Loucy (cell line): ENCODE results near the gene MAST4.

Experiments used
- H2AFZ ChIP-seq: fragments of 200-600 bp; sonication (generic); 2 replicates; pipeline ENCODE4 v1.6.0; 2016; ENCODE audit warnings: antibody characterized with exemption, mild to moderate bottlenecking, low read length, moderate library complexity
- H3F3A ChIP-seq: fragments of 200-600 bp; 2 replicates; pipeline ENCODE4 v1.6.0; 2016; ENCODE audit warnings: antibody characterized with exemption, low read depth, mild to moderate bottlenecking
- H3K27me3 ChIP-seq: fragments of 200-600 bp; sonication (generic); 2 replicates; pipeline ENCODE4 v1.6.1; 2014; ENCODE audit warnings: low read length, mild to moderate bottlenecking; ENCODE audit not compliant: insufficient read depth, poor library complexity, severe bottlenecking
- H3K36me3 ChIP-seq: fragments of 200-600 bp; sonication (generic); 2 replicates; pipeline ENCODE4 v1.6.1; 2016; ENCODE audit warnings: low read length; ENCODE audit not compliant: insufficient read depth
- H3K4me1 ChIP-seq: fragments of 200-600 bp; sonication (generic); 2 replicates; pipeline ENCODE4 v1.5.1; 2014; ENCODE audit warnings: low read length, mild to moderate bottlenecking; ENCODE audit not compliant: insufficient read depth, poor library complexity, severe bottlenecking
- H3K4me2 ChIP-seq: fragments of 200-600 bp; sonication (generic); 2 replicates; pipeline ENCODE4 v1.6.0; 2014; ENCODE audit warnings: antibody characterized with exemption, low read length, low read depth, mild to moderate bottlenecking; ENCODE audit not compliant: poor library complexity, severe bottlenecking
- H3K4me3 ChIP-seq: fragments of 200-600 bp; sonication (generic); 2 replicates; pipeline ENCODE4 v1.5.1; 2014; ENCODE audit warnings: low read length, mild to moderate bottlenecking, mixed read lengths; ENCODE audit not compliant: poor library complexity, severe bottlenecking
- H3K79me2 ChIP-seq: fragments of 200-600 bp; sonication (generic); 2 replicates; pipeline ENCODE4 v1.6.1; 2014; ENCODE audit warnings: low read length; ENCODE audit not compliant: insufficient read depth
- H3K9ac ChIP-seq: fragments of 200-600 bp; sonication (generic); 2 replicates; pipeline ENCODE4 v1.6.0; 2014; ENCODE audit warnings: mild to moderate bottlenecking, low read depth, low read length, moderate library complexity; ENCODE audit not compliant: poor library complexity, severe bottlenecking
- H3K9me2 ChIP-seq: fragments of 200-600 bp; sonication (generic); replicated peaks from 2 replicates; pipeline ENCODE4 v1.6.1; 2016; ENCODE audit warnings: low read depth, low read length, mixed read lengths
- H3K9me3 ChIP-seq: fragments of 200-600 bp; sonication (generic); 2 replicates; pipeline ENCODE4 v1.6.1; 2014; ENCODE audit warnings: mild to moderate bottlenecking, antibody characterized with exemption, low read length, low read depth; ENCODE audit not compliant: insufficient read depth
- H4K20me1 ChIP-seq: fragments of 200-600 bp; sonication (generic); 2 replicates; pipeline ENCODE4 v1.6.0; 2014; ENCODE audit warnings: antibody characterized with exemption, low read length, mild to moderate bottlenecking; ENCODE audit not compliant: insufficient read depth, poor library complexity, severe bottlenecking
- CTCF ChIP-seq: fragments of 200-600 bp; sonication (generic); conservative IDR thresholded peaks from 2 replicates; pipeline ENCODE4 v1.5.1; 2014; ENCODE audit warnings: mild to moderate bottlenecking, antibody characterized with exemption, low read length
- EZH2phosphoT487 ChIP-seq: fragments of 200-600 bp; IDR thresholded peaks from 2 replicates; pipeline ENCODE4 v1.6.1; 2018; ENCODE audit warnings: antibody characterized with exemption, mild to moderate bottlenecking, moderate library complexity, borderline replicate concordance

Gene MAST4

GRCh38 chr5:67082941-67083340 lies 486.7 kb downstream of the MAST4 start:
- no peak overlapping the region for H3K4me2 ChIP-seq
- peaks cover 13% of the 10 kb centered on the region; the same call in 1 of the 2 replicates for H3K79me2 ChIP-seq
- no peak for TF ChIP-seq CTCF
- TF ChIP-seq EZH2phosphoT487 = no peak
- H3K9me2 ChIP-seq = no peaks in the 10 kb centered on the region
- no peak overlapping the region for H2AFZ ChIP-seq
- no peaks in the 10 kb centered on the region for H3K27me3 ChIP-seq
- no peaks in the 10 kb centered on the region for H4K20me1 ChIP-seq
- H3K9ac ChIP-seq = no peak overlapping the region
- H3K9me3 ChIP-seq = no peaks in the 10 kb centered on the region
- no peaks in the 10 kb centered on the region for H3F3A ChIP-seq
- no peaks in the 10 kb centered on the region; the same call in 1 of the 2 replicates for H3K36me3 ChIP-seq
- no peak overlapping the region for H3K4me3 ChIP-seq
- no peaks in the 10 kb centered on the region for H3K4me1 ChIP-seq

GRCh38 chr5:67085616-67086015 lies 489.4 kb downstream of the MAST4 start:
- no peaks in the 10 kb centered on the region for H3K9me2 ChIP-seq
- no peaks in the 10 kb centered on the region for H3F3A ChIP-seq
- H3K4me2 ChIP-seq = no peak overlapping the region
- TF ChIP-seq CTCF = no peak
- no peak for TF ChIP-seq EZH2phosphoT487
- H3K9me3 ChIP-seq = no peaks in the 10 kb centered on the region
- H3K79me2 ChIP-seq = peaks cover 7% of the 10 kb centered on the region; the same call in 1 of the 2 replicates
- no peak overlapping the region for H2AFZ ChIP-seq
- no peaks in the 10 kb centered on the region for H3K4me1 ChIP-seq
- no peak overlapping the region for H3K9ac ChIP-seq
- H4K20me1 ChIP-seq = no peaks in the 10 kb centered on the region
- H3K27me3 ChIP-seq = no peaks in the 10 kb centered on the region
- peaks cover 3% of the 10 kb centered on the region for H3K36me3 ChIP-seq
- H3K4me3 ChIP-seq = no peak overlapping the region

- no peaks in the 10 kb centered on the region for H3K9me3 ChIP-seq
- no peak overlapping the region for H3K4me3 ChIP-seq
- no peak overlapping the region for H2AFZ ChIP-seq
- no peak overlapping the region for H3K9ac ChIP-seq
- H3K9me2 ChIP-seq = no peaks in the 10 kb centered on the region
- H3K4me2 ChIP-seq = no peak overlapping the region
- no peaks in the 10 kb centered on the region for H4K20me1 ChIP-seq
- no peaks in the 10 kb centered on the region for H3F3A ChIP-seq
- TF ChIP-seq EZH2phosphoT487 (no peak), CTCF (no peak)
- H3K36me3 ChIP-seq = peaks cover 13% of the 10 kb centered on the region; the same call in 1 of the 2 replicates
- H3K79me2 ChIP-seq = peaks cover 7% of the 10 kb centered on the region; the same call in 1 of the 2 replicates
- H3K4me1 ChIP-seq = no peaks in the 10 kb centered on the region
- no peaks in the 10 kb centered on the region for H3K27me3 ChIP-seq
These were observed 493.1 kb downstream of the MAST4 start for GRCh38 chr5:67089200-67089725.
